Liver (tissue), 9 donors: ENCODE measurements around the gene B4GALNT2. TPM values are rescaled to one million over a fixed set of nuclear protein-coding genes. Genes with fewer than 3 reads are reported as not detected.

Experiments used
- DNase-seq: peaks from one replicate; pipeline ENCODE4 v3.0.0-alpha.2; 2017; ENCODE audit warnings: low spot score
- H3K27ac ChIP-seq, 2 donors: one replicate each; pipeline ENCODE4 v1.7.0; 2013; ENCODE audit warnings: inconsistent platforms in 2 of 2, low read length in 2 of 2, control low read depth in 1 of 2, low read depth in 1 of 2, mild to moderate bottlenecking in 1 of 2
- H3K27me3 ChIP-seq, 4 donors: one replicate each; pipeline versions ENCODE4 v1.6.1 to v1.7.0; 2013; ENCODE audit warnings: low read length in 3 of 4, inconsistent platforms in 1 of 4, mild to moderate bottlenecking in 1 of 4, moderate library complexity in 1 of 4; ENCODE audit not compliant: control insufficient read depth in 4 of 4, insufficient read depth in 4 of 4
- H3K36me3 ChIP-seq, 4 donors: one replicate each; pipeline versions ENCODE4 v1.6.1 to v1.7.0; 2013; ENCODE audit warnings: low read length in 3 of 4, mild to moderate bottlenecking in 3 of 4, low read depth in 1 of 4, moderate library complexity in 1 of 4; ENCODE audit not compliant: control insufficient read depth in 4 of 4, insufficient read depth in 3 of 4
- H3K4me1 ChIP-seq, 4 donors: one replicate each; pipeline versions ENCODE4 v1.6.1 to v1.7.0; 2013; ENCODE audit warnings: low read length in 3 of 4, mild to moderate bottlenecking in 3 of 4, moderate library complexity in 1 of 4; ENCODE audit not compliant: control insufficient read depth in 4 of 4, insufficient read depth in 4 of 4
- H3K4me3 ChIP-seq, 3 donors: one replicate each; pipeline versions ENCODE4 v1.6.1 to v1.7.0; 2013; ENCODE audit warnings: low read length in 3 of 3, control low read depth in 1 of 3, low read depth in 1 of 3, mild to moderate bottlenecking in 1 of 3
- H3K9ac ChIP-seq, 2 donors: one replicate each; pipeline ENCODE4 v1.7.0; 2013; ENCODE audit warnings: low read length in 2 of 2, mild to moderate bottlenecking in 2 of 2, moderate library complexity in 2 of 2, control low read depth in 1 of 2, low read depth in 1 of 2
- H3K9me3 ChIP-seq, 4 donors: one replicate each; pipeline versions ENCODE4 v1.6.1 to v1.7.0; 2013; ENCODE audit warnings: low read length in 3 of 4; ENCODE audit not compliant: control insufficient read depth in 4 of 4
- EGR1 ChIP-seq, 2 donors: IDR thresholded peaks; 2 replicates each; pipeline ENCODE4 v1.6.1; 2016 to 2018; ENCODE audit warnings: antibody characterized with exemption in 2 of 2, low read depth in 2 of 2
- FOXA1 ChIP-seq: IDR thresholded peaks from 2 replicates; pipeline ENCODE4 v1.6.1; 2016; ENCODE audit warnings: antibody characterized with exemption
- FOXA2 ChIP-seq: IDR thresholded peaks from 2 replicates; pipeline ENCODE4 v1.6.1; 2016; ENCODE audit warnings: antibody characterized with exemption
- GABPA ChIP-seq, 2 donors: IDR thresholded peaks in 1 of 2; conservative IDR thresholded peaks in 1 of 2; 2 replicates each; pipeline ENCODE4 v1.6.1; 2016; ENCODE audit warnings: antibody characterized with exemption in 2 of 2, mild to moderate bottlenecking in 1 of 2, moderate library complexity in 1 of 2
- HNF4A ChIP-seq, 2 donors: conservative IDR thresholded peaks; 2 replicates each; pipeline ENCODE4 v1.6.1; 2016; ENCODE audit warnings: antibody characterized with exemption in 2 of 2, mild to moderate bottlenecking in 2 of 2
- HNF4G ChIP-seq: IDR thresholded peaks from 2 replicates; pipeline ENCODE4 v1.6.1; 2016; ENCODE audit warnings: antibody characterized with exemption
- JUND ChIP-seq, 2 donors: IDR thresholded peaks; 2 replicates each; pipeline ENCODE4 v1.6.1; 2016; ENCODE audit warnings: antibody characterized with exemption in 2 of 2
- MAX ChIP-seq: IDR thresholded peaks from 2 replicates; pipeline ENCODE4 v1.6.1; 2016; ENCODE audit warnings: antibody characterized with exemption
- NR2F2 ChIP-seq: IDR thresholded peaks from 2 replicates; pipeline ENCODE4 v1.6.1; 2016; ENCODE audit warnings: antibody characterized with exemption
- RAD21 ChIP-seq, 2 donors: IDR thresholded peaks; 2 replicates each; pipeline ENCODE4 v1.6.1; 2016; ENCODE audit warnings: antibody characterized with exemption in 2 of 2, mild to moderate bottlenecking in 2 of 2
- RXRA ChIP-seq, 2 donors: IDR thresholded peaks; 2 replicates each; pipeline ENCODE4 v1.6.1; 2017 to 2018; ENCODE audit warnings: antibody characterized with exemption in 2 of 2, mild to moderate bottlenecking in 1 of 2
- SP1 ChIP-seq: IDR thresholded peaks from 2 replicates; pipeline ENCODE4 v1.6.1; 2018; ENCODE audit warnings: antibody characterized with exemption, mild to moderate bottlenecking
- TAF1 ChIP-seq: conservative IDR thresholded peaks from 2 replicates; pipeline ENCODE4 v1.6.1; 2016; ENCODE audit warnings: antibody characterized with exemption, mild to moderate bottlenecking
- ZBTB33 ChIP-seq: IDR thresholded peaks from 2 replicates; pipeline ENCODE4 v1.6.1; 2016; ENCODE audit warnings: antibody characterized with exemption
- WGBS: extraction: QIAGEN DNeasy Blood & Tissue Kit; methylation state at CpG from one replicate; pipeline ENCODE4 v1.1.7; 2013; 5-methylcytosine and 5-hydroxymethylcytosine counted together
- polyA plus RNA-seq, 2 donors: library from polyadenylated mRNA; stranded (reverse) in 1 of 2; unstranded in 1 of 2; fragments of 200-250 nt in 1 of 2; fragments of >200 nt in 1 of 2; fragmentation: Nextera tagmentation in 1 of 2; extraction: Ambion mirVana in 1 of 2; gene quantifications; one replicate each; pipeline versions ENCODE4 v1.2.1 to v1.2.3, GENCODE V29; 2013 to 2015
- total RNA-seq, 2 donors: library from RNA; depleted of rRNA; stranded (reverse); fragments of >200 nt; gene quantifications; one replicate each; pipeline ENCODE4 v1.2.3, GENCODE V29; 2014
- TF ChIP-seq, protein P1 (sequence below): IDR thresholded peaks from 2 replicates; pipeline ENCODE4 v1.6.1; 2016; ENCODE audit warnings: antibody characterized with exemption, mild to moderate bottlenecking
- TF ChIP-seq, protein P2 (sequence below): fragments of 150-350 bp; IDR thresholded peaks from 2 replicates; pipeline ENCODE4 v1.5.1; 2017; ENCODE audit warnings: improper control_type of control experiment, low read depth, low read length; ENCODE audit not compliant: missing input control
- TF ChIP-seq, protein P3 (sequence below): IDR thresholded peaks from 2 replicates; pipeline ENCODE4 v1.6.1; 2016; ENCODE audit warnings: antibody characterized with exemption
- donor health status: healthy.
- donor health status: healthy.
- donor health status: healthy.
- donor health status: healthy.
- donor health status: healthy.

The B4GALNT2 gene
- total and polyA plus RNA-seq, 4 donors = not detected

GRCh38 chr17:49132317-49132698, 261 bp upstream of the B4GALNT2 start:
- H3K9ac ChIP-seq = no peak overlapping the region
- H3K4me3 ChIP-seq = peak overlapping the region in 1 of 3 donors; percentile 24
- no peak overlapping the region for H3K27ac ChIP-seq
- 3% methylated on average over 22 of the region's 22 CpGs for WGBS
- TF ChIP-seq HNF4G = no peak
- TF ChIP-seq, protein P1, sequence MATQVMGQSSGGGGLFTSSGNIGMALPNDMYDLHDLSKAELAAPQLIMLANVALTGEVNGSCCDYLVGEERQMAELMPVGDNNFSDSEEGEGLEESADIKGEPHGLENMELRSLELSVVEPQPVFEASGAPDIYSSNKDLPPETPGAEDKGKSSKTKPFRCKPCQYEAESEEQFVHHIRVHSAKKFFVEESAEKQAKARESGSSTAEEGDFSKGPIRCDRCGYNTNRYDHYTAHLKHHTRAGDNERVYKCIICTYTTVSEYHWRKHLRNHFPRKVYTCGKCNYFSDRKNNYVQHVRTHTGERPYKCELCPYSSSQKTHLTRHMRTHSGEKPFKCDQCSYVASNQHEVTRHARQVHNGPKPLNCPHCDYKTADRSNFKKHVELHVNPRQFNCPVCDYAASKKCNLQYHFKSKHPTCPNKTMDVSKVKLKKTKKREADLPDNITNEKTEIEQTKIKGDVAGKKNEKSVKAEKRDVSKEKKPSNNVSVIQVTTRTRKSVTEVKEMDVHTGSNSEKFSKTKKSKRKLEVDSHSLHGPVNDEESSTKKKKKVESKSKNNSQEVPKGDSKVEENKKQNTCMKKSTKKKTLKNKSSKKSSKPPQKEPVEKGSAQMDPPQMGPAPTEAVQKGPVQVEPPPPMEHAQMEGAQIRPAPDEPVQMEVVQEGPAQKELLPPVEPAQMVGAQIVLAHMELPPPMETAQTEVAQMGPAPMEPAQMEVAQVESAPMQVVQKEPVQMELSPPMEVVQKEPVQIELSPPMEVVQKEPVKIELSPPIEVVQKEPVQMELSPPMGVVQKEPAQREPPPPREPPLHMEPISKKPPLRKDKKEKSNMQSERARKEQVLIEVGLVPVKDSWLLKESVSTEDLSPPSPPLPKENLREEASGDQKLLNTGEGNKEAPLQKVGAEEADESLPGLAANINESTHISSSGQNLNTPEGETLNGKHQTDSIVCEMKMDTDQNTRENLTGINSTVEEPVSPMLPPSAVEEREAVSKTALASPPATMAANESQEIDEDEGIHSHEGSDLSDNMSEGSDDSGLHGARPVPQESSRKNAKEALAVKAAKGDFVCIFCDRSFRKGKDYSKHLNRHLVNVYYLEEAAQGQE = no peak
- TF ChIP-seq NR2F2 = no peak
- no peak for TF ChIP-seq RAD21 (IDR thresholded peaks at IDR 0.05)
- TF ChIP-seq SP1 = no peak
- no peak for TF ChIP-seq HNF4A (conservative IDR thresholded peaks at IDR 0.05)
- no peak for TF ChIP-seq ZBTB33
- TF ChIP-seq FOXA1 = no peak
- DNase-seq = no peak
- H3K27me3 ChIP-seq = peaks cover 2 to 11% (median 5%) of the 10 kb centered on the region in 4 donors
- peaks cover 1 to 6% (median 3%) of the 10 kb centered on the region in 4 donors for H3K4me1 ChIP-seq
- no peaks in the 10 kb centered on the region for H3K9me3 ChIP-seq
- H3K36me3 ChIP-seq = no peaks in the 10 kb centered on the region

DNA sequence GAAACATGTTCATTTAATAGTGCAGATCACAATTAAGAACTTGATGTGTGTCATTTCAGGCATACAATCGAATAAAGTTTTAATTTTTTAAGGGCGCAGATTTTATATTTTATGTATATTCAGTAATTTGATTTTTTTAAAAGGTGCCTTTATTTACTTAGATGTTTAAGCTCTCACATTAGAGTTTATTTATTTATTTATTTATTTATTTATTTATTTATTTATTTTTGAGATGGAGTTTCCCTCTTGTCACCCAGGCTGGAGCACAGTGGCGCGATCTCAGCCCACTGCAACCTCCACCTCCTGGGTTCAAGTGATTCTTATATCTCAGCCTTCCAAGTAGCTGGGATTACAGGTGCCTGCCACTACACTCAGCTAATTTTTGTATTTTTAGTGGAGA, 3.8 kb downstream of the B4GALNT2 start:
- TF ChIP-seq TAF1 = no peak
- TF ChIP-seq, protein P1 = no peak
- TF ChIP-seq, protein P2, sequence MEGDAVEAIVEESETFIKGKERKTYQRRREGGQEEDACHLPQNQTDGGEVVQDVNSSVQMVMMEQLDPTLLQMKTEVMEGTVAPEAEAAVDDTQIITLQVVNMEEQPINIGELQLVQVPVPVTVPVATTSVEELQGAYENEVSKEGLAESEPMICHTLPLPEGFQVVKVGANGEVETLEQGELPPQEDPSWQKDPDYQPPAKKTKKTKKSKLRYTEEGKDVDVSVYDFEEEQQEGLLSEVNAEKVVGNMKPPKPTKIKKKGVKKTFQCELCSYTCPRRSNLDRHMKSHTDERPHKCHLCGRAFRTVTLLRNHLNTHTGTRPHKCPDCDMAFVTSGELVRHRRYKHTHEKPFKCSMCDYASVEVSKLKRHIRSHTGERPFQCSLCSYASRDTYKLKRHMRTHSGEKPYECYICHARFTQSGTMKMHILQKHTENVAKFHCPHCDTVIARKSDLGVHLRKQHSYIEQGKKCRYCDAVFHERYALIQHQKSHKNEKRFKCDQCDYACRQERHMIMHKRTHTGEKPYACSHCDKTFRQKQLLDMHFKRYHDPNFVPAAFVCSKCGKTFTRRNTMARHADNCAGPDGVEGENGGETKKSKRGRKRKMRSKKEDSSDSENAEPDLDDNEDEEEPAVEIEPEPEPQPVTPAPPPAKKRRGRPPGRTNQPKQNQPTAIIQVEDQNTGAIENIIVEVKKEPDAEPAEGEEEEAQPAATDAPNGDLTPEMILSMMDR = no peak
- TF ChIP-seq FOXA2 = no peak
- no peak for TF ChIP-seq RXRA (IDR thresholded peaks at IDR 0.05)
- no peak for TF ChIP-seq GABPA (IDR thresholded peaks at IDR 0.05 in 1 of 2, conservative IDR thresholded peaks at IDR 0.05 in 1 of 2)
- TF ChIP-seq JUND (IDR thresholded peaks at IDR 0.05) = no peak
- TF ChIP-seq SP1 = no peak
- no peak for TF ChIP-seq FOXA1
- no peak for TF ChIP-seq ZBTB33
- TF ChIP-seq EGR1 (IDR thresholded peaks at IDR 0.05; ENCODE audit: low read depth in 2 of 2) = no peak
- no peak for TF ChIP-seq NR2F2
- TF ChIP-seq RAD21 (IDR thresholded peaks at IDR 0.05) = no peak
- TF ChIP-seq MAX = no peak
- TF ChIP-seq, protein P3, sequence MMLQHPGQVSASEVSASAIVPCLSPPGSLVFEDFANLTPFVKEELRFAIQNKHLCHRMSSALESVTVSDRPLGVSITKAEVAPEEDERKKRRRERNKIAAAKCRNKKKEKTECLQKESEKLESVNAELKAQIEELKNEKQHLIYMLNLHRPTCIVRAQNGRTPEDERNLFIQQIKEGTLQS = no peak
- no peak for DNase-seq
- Histone ChIP-seq H3K27ac (no peak overlapping the region), H3K9me3 (no peaks in the 10 kb centered on the region), H3K4me1 (peaks cover 1 to 6% (median 3%) of the 10 kb centered on the region in 4 donors), H3K9ac (no peak overlapping the region), H3K4me3 (no peak overlapping the region), H3K27me3 (peaks cover 2 to 9% (median 6%) of the 10 kb centered on the region in 4 donors), H3K36me3 (no peaks in the 10 kb centered on the region)
- 97% methylated on average over 4 of the region's 4 CpGs for WGBS
